Measurements from ENCODE around the gene APOL2.
"Not testable (repeated sequence)": the region's sequence is repeated elsewhere in the genome, so short reads cannot be mapped to it uniquely, and the experiment has no call there.

- TF ChIP-seq, protein P1, sequence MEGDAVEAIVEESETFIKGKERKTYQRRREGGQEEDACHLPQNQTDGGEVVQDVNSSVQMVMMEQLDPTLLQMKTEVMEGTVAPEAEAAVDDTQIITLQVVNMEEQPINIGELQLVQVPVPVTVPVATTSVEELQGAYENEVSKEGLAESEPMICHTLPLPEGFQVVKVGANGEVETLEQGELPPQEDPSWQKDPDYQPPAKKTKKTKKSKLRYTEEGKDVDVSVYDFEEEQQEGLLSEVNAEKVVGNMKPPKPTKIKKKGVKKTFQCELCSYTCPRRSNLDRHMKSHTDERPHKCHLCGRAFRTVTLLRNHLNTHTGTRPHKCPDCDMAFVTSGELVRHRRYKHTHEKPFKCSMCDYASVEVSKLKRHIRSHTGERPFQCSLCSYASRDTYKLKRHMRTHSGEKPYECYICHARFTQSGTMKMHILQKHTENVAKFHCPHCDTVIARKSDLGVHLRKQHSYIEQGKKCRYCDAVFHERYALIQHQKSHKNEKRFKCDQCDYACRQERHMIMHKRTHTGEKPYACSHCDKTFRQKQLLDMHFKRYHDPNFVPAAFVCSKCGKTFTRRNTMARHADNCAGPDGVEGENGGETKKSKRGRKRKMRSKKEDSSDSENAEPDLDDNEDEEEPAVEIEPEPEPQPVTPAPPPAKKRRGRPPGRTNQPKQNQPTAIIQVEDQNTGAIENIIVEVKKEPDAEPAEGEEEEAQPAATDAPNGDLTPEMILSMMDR (IDR thresholded peaks at IDR 0.05; ENCODE audit: poor library complexity, severe bottlenecking), result not testable (repeated sequence)
- TF ChIP-seq SMC3 (conservative IDR thresholded peaks at IDR 0.05; ENCODE audit: poor library complexity), result not testable (repeated sequence)
Measured at GRCh38 chr22:36271951-36272350, 32.6 kb upstream of the APOL2 start.
